ENCODE data around the gene CYP2U1.

Gene CYP2U1

DNA sequence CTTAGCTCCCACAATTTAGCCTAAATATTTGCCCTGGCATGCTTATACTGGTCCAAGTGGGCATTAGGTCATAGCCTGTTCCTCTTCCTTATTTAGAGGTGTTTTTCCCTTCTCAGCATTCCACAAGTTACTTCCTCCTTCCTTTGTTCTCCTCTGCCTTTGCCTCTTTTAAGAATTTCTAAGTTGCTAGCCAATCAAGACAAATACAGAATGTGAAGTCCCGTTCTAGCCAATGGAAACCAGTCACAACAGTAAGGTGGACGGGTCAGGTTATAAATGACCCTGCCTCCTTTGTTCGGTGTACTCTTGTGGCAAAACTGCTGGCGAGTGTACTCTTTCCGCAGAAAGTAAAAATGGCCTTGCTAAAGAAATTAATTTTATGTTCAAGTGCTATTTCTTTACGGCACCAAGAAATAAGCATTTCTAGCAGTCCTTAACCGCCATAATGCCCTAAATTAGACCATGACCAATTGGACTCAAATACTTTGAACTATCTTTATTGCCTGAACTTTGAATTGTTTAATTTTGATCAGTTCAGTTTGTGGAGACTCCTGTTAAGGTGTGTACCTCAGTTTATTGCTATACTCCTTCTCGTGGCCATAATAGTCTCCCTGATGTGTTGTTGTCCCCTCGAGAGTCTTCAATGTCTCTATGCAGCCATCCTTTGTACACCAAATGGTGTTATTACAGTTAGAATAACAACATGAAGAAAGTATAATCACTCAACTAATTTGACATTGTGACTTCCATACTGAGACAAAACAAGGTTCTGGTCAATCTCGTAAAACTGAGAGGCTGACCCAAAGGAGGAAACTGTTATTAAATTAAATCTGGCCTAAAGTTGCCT lies 56.8 kb downstream of the CYP2U1 start:
- DNase-seq: no peak

DNA sequence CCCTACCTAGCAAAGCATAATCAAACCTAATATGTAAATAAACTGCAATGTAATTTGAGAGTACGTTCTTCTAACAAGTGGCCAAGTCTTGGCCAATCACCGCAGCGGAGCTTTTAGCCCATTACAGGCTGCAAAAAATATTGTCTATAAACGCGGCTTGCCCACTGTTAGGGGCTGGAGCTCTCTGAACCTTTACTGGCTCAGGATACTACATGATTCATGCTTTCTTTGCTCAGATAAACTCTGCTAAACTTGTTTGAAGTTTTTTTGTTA lies 57.4 kb downstream of the CYP2U1 start:
- DNase-seq: no peak

DNA sequence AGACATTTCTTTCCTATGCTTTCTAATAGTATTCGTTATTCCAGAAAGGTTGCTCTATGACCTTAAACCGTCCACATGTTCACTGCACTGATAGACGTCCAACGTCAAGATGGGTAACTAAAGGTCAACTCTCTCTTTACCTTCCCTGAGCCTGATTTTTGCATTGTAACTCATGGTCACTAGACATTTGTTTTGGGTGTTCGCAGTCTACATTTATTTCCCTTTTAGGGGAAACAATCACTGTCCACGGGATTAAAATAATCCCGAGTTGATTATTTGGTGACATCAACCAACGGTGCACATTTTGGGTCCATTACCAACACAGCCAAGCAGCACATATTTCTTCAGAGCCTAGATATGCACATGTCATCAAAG lies 57.8 kb downstream of the CYP2U1 start:
- DNase-seq: no peak

DNA sequence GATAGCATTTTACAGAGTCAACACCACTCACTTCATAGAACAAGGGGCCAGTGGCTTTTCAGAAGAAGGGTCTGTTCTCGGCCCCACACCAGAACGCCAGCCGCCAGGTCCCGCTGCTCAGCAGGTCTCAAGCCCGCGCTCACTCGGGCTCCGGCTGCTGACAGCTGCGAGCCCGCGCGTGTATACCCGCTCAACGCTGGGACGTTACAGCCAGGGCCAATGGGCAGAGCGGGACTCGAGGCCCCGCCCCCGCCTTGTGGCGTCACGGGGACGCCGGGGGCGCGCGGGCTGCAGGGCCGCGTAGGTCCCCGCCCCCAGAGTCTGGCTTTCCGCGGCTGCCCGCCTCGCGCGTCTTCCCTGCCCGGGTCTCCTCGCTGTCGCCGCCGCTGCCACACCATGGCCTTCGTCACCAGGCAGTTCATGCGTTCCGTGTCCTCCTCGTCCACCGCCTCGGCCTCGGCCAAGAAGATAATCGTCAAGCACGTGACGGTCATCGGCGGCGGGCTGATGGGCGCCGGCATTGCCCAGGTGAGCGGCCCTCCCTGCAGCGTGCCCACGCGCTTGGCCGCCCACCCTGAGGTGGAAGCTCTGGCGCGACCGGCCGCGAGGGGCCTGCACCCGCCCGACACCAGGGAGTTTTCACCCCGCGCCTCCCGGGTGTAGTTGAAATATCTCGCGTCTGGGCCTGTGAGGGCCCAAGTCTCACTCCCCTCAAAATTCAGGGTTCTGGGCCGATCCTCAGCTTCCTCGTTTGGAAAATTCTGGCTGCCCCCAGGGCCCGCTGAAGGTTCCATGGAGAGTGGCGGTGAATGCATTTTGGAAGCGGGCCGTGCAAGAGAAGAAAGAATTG lies 58.4 kb downstream of the CYP2U1 start, which contains the start of gene HADH:
Gene HADH, plus strand, starts transcription at position 353 of the 850 bp plus-strand sequence. Its CDS starts 44 bp downstream, at position 397.
- peak; percentile 56 for DNase-seq

DNA sequence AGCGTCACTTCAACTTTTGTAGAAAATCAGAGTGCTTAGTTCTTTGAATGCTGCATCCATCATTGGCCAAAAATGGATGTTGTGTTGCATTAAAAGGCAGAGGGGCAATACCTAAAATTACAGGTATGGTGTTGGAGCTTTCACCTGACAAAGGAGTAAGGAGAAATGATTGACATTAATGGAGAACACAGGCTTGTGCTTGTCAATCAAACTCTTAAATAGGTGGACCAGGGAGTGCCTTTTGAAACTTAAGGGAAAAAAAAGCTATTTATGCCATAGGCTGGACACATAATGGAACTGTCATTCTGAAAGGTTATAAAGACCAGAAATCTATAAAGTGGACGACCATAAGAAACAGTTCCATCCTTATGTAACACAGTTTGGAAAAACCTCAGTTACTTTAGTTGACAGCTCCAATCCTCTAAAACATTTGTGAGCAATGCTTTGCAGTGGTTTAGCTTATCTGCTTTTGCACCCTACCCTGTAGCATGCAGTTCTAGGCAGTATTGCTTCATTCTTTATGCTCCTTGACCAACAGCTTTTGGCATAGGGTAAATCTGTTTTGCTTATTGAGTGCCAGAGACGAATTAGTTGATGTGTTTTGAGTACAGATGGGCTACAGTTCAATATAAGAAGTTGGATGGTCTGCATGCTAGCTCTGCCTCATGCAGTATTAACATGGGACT lies 60.7 kb downstream of the CYP2U1 start:
- DNase-seq: no peak

DNA sequence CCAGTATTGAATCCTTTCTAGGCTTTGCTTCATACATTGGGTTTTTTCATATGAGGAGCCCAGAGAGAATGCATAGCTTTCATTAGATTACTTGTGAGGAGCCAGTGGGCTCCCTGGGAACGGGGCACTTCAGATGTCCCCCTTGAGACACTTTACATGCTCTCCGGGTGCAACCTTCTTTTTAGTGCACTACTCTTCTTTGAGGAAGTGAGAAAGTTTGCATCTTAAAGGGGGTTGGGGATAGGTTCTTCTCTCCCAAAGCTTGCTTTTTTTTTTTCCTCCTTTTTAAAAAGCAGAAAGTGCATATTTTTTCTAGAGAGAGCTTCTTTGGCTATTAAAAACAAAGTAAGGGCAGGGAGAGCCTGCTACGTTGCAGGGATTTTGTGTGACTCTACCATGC lies 62.6 kb downstream of the CYP2U1 start:
- DNase-seq: no peak

DNA sequence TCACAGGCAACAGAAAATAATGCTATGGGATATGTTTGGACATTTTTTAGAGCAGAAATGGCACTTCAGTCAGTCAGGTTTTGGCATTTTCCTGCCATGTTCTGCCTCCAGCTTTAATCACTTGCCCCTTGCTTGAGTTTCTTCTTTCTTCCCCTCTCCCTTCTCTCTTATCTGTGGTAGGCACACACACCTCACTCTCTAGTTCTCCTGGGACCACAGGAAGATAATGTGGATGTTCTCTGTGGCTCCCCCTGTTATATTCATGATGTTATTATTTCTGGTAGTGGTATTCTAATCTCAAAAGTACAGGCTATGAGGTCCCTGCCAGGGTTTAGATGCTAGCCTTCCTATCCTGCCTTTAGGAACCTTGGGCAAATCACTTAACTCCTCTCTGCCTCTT lies 63.5 kb downstream of the CYP2U1 start:
- DNase-seq: no peak

DNA sequence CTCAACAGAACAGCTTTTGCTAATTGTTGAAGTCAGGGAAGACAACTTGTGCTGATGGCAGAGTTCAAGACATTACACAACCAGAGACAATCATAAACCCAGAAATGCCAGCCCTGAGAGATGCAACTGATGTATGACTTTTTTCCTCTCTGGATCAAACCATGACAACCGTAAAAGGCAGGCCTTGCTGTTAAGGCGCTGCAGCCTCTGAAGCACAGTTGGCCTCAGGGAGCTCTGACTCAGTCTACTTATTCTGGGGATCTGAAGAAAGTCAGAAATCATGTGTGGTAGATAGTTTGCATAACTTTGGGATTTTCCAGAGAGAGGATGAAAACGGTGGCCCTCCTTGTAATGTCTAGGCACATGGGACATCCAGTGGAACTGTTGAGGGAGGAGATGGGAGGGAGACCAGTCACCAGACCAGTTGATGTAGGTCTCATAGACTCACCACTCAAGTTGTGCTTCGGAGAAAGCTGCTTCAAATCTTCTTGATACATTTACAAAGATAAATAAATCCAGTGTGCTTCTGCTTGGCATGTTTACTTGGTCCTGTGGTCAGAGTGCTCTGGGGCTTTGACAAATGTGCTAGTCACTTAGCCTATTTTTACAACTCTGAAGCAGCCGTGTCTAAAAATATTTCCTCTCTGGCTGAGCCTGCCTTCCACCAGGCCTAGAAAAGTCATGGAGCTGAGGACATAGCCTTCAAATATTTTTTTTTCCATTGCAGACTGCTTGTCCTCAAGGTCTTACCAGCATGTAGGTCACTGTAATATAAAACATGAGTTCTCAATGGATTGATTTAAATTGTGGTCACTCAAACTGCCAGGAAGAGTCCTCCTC lies 65.8 kb downstream of the CYP2U1 start:
- no peak for DNase-seq

DNA sequence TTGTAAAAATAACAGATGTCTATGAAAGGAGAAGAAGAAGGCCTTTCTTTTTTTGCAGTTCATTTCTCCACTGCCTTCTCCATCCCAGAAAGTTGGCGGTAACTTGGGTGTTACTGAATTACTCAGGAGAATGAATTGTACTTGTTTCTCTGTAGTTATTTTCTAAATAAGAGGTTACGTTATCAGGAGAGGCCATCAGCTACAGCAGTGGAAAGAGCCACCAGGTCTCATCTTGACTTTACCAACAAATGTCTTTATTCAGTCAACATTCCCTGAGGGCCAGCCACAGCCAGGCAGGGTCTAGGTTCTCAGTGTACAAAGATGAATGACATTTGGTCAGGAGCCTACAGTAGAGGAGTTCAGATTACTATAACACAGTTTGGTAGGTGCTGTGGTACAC lies 66.4 kb downstream of the CYP2U1 start:
- no peak for DNase-seq

DNA sequence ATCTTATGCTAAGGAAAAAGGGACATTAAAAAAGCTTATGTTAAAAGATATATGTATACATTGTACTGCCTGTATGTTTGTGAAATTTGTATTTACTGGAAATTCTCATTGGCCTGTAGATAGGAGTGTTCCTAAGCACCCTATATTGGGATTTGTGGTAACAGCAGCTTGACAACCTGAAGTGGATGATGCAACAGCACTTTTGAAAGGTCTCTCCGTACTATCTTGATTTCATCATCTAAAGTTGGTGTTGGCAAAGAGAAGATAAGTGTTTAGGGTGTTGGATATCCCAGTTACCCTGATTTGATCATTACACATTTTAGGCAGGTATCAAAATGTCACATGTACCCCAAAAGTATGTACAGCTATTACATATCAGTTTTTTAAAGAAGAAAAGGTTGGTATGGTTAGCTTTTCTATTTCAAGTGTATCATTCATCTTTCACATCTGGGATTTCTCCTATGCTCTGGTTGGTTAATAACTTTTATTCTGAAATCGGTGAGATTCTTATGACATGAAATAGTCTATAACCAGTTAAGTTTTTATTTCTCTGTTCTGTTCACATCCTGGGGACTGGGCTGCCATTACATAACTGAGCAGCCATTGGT lies 68.7 kb downstream of the CYP2U1 start:
- no peak for DNase-seq

DNA sequence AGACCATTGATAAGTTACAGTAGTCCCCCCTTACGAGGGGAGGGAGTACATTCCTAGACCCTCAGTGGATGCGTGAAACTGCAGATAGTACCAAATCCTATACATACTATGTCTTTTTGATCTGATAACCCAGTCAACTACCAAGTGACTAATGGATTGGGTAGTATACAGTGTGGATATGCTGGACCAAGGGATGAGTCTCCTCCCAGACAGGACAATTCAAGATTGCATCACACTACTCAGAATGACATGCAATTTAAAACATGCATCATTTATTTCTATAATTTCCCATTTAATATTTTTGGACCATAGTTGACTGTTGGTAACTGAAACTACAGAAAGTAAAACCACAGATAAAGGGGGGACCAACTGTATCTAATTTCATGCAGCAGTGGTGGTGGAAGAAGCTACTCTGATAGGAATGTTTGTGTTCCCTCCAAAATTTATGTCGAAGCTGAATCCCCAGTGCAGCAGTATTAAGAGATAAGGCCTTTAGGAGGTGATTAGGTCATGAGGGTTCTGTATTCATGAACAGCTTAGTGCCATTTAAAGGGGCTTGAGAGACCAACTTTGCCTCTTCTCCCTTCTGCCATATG lies 70.3 kb downstream of the CYP2U1 start:
- DNase-seq: no peak

Data from DMS79 treated with DMSO at 0.1 percent for 48 hours (cell line).